ENCODE results near the gene GTF2F1.
"Not testable (repeated sequence)": the region's sequence is repeated elsewhere in the genome, so short reads cannot be mapped to it uniquely, and the experiment has no call there.

Gene GTF2F1

DNA sequence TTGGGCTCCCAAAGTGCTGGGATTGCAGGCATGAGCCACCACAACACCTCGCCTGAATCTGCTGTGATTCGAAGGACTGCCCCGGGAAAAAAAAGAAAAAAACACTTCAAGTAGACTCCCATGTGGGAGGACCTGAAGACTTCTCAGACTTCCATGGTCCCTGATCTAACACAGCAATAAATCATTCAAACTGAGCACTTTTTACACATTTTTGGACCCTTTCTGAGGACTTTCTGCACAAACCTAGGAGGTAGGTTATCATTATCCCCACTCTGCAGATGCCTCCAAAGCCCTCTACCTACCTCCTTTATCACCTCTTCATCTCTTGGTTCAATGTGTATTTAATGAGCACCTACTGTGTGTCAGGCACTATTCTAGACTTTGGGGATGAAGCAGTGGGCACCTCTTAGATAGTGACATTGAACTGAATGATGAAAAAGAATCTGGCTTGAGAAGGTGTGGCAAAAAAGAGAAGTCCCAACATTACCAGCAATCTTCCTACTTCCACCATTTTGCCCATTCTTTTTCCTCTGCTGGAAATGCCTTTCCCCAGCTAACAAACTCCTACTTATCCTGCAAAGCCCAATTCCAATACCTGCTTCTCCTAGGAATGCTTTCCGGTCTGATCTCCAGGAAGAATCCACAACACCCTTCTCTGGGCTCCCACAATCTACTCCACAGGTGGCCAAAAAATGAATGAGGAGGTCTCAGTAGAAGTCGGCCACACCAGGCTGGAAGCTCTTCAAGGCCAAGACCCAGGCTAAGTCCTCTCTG is 33.2 kb downstream of the GTF2F1 start:
- H3K27ac ChIP-seq (ENCODE audit: low read depth, low read length, poor library complexity, severe bottlenecking): no peak overlapping the region
- peaks cover 5% of the 10 kb centered on the region for H3K36me3 ChIP-seq (ENCODE audit: insufficient read depth, low read length)
- H4K20me1 ChIP-seq (ENCODE audit: insufficient read depth, low read length): no peaks in the 10 kb centered on the region
- H3K79me2 ChIP-seq (ENCODE audit: insufficient read depth, low read length): no peaks in the 10 kb centered on the region
- no peaks in the 10 kb centered on the region for H3K9me2 ChIP-seq (ENCODE audit: low read depth, low read length)
- no peaks in the 10 kb centered on the region for H3K27me3 ChIP-seq (ENCODE audit: insufficient read depth, low read length)
- H3K9ac ChIP-seq (ENCODE audit: low read length): no peak overlapping the region
- no peaks in the 10 kb centered on the region for H3F3A ChIP-seq (ENCODE audit: insufficient read depth, low read length)
- H3K4me2 ChIP-seq (ENCODE audit: low read length): no peak overlapping the region
- H3K9me3 ChIP-seq (ENCODE audit: low read length): no peaks in the 10 kb centered on the region
- H3K4me1 ChIP-seq (ENCODE audit: insufficient read depth, low read length, severe bottlenecking): peaks cover 14% of the 10 kb centered on the region
- no peak overlapping the region for H3K4me3 ChIP-seq (ENCODE audit: low read depth, low read length, poor library complexity, severe bottlenecking)
- no peak overlapping the region for H2AFZ ChIP-seq (ENCODE audit: low read length)
- TF ChIP-seq, protein P1, sequence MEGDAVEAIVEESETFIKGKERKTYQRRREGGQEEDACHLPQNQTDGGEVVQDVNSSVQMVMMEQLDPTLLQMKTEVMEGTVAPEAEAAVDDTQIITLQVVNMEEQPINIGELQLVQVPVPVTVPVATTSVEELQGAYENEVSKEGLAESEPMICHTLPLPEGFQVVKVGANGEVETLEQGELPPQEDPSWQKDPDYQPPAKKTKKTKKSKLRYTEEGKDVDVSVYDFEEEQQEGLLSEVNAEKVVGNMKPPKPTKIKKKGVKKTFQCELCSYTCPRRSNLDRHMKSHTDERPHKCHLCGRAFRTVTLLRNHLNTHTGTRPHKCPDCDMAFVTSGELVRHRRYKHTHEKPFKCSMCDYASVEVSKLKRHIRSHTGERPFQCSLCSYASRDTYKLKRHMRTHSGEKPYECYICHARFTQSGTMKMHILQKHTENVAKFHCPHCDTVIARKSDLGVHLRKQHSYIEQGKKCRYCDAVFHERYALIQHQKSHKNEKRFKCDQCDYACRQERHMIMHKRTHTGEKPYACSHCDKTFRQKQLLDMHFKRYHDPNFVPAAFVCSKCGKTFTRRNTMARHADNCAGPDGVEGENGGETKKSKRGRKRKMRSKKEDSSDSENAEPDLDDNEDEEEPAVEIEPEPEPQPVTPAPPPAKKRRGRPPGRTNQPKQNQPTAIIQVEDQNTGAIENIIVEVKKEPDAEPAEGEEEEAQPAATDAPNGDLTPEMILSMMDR (IDR thresholded peaks at IDR 0.05; ENCODE audit: low read length): no peak
- TF ChIP-seq EZH2 (IDR thresholded peaks at IDR 0.05; ENCODE audit: borderline replicate concordance, low read length): no peak

DNA sequence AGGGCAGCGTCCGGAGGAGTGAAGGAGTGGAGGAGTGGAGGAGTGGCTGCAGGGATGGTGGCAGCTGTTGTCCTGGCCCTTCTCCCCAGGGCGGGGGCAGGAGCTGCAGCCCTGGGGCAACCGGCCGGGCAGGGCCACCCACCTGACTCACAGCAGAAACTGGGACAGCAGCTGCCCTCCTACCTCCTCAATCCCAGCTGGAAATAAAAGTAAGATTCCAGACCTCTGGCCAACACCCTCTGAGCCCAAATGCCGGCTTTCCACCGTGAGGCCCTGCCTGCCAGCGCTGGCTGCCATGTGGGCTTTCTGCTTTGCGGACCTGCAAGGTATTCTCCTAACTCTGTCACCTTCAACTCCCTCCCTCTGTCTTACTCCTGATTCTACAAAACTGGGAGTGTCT is 35.0 kb downstream of the GTF2F1 start:
- no peaks in the 10 kb centered on the region for H3K27me3 ChIP-seq (ENCODE audit: insufficient read depth, low read length)
- no peak overlapping the region for H3K4me3 ChIP-seq (ENCODE audit: low read depth, low read length, poor library complexity, severe bottlenecking)
- no peak overlapping the region for H2AFZ ChIP-seq (ENCODE audit: low read length)

DNA sequence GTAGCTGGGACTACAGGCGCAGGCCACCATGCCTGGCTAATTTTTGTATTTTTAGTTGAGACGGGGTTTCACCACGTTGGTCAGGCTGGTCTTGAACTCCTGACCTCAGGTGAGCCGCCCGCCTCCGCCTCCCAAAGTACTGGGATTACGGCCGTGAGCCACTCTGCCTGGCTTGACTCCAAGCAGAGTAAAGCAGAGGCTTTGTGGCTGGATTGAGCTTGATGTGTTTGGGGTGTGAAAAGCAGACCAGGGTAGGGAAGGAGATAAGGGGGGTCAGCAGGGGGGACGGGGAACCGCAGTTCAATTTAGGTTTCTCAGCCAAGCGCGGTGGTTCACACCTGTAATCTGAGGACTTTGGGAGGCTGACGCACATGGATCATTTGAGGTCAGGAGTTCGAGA is 35.8 kb downstream of the GTF2F1 start:
- H2AFZ ChIP-seq (ENCODE audit: low read length): no peak overlapping the region
- H3K27ac ChIP-seq (ENCODE audit: low read depth, low read length, poor library complexity, severe bottlenecking): no peak overlapping the region
- H3K9ac ChIP-seq (ENCODE audit: low read length): no peak overlapping the region
- H3K4me2 ChIP-seq (ENCODE audit: low read length): no peak overlapping the region
- H3F3A ChIP-seq (ENCODE audit: insufficient read depth, low read length): no peaks in the 10 kb centered on the region
- H3K79me2 ChIP-seq (ENCODE audit: insufficient read depth, low read length): no peaks in the 10 kb centered on the region
- H3K4me1 ChIP-seq (ENCODE audit: insufficient read depth, low read length, severe bottlenecking): peaks cover 2% of the 10 kb centered on the region
- H4K20me1 ChIP-seq (ENCODE audit: insufficient read depth, low read length): no peaks in the 10 kb centered on the region
- no peak overlapping the region for H3K4me3 ChIP-seq (ENCODE audit: low read depth, low read length, poor library complexity, severe bottlenecking)
- peaks cover 8% of the 10 kb centered on the region; the same call in 1 of the 2 replicates for H3K27me3 ChIP-seq (ENCODE audit: insufficient read depth, low read length)
- TF ChIP-seq EZH2 (IDR thresholded peaks at IDR 0.05; ENCODE audit: borderline replicate concordance, low read length): no peak
- TF ChIP-seq, protein P1 (IDR thresholded peaks at IDR 0.05; ENCODE audit: low read length): no peak
- no peaks in the 10 kb centered on the region for H3K36me3 ChIP-seq (ENCODE audit: insufficient read depth, low read length)
- H3K9me2 ChIP-seq (ENCODE audit: low read depth, low read length): no peaks in the 10 kb centered on the region
- H3K9me3 ChIP-seq (ENCODE audit: low read length): no peaks in the 10 kb centered on the region

More for the DNA sequence above, 35.0 kb downstream of the GTF2F1 start:
- no peak overlapping the region for H3K27ac ChIP-seq (ENCODE audit: low read depth, low read length, poor library complexity, severe bottlenecking)
- peaks cover 10% of the 10 kb centered on the region for H3K4me1 ChIP-seq (ENCODE audit: insufficient read depth, low read length, severe bottlenecking)
- H3F3A ChIP-seq (ENCODE audit: insufficient read depth, low read length): no peaks in the 10 kb centered on the region
- H3K4me2 ChIP-seq (ENCODE audit: low read length): no peak overlapping the region
- no peaks in the 10 kb centered on the region for H3K9me2 ChIP-seq (ENCODE audit: low read depth, low read length)
- no peaks in the 10 kb centered on the region for H4K20me1 ChIP-seq (ENCODE audit: insufficient read depth, low read length)
- TF ChIP-seq, protein P1 (IDR thresholded peaks at IDR 0.05; ENCODE audit: low read length): no peak
- no peak for TF ChIP-seq EZH2 (IDR thresholded peaks at IDR 0.05; ENCODE audit: borderline replicate concordance, low read length)
- no peaks in the 10 kb centered on the region for H3K9me3 ChIP-seq (ENCODE audit: low read length)
- no peaks in the 10 kb centered on the region for H3K79me2 ChIP-seq (ENCODE audit: insufficient read depth, low read length)
- no peak overlapping the region for H3K9ac ChIP-seq (ENCODE audit: low read length)
- no peaks in the 10 kb centered on the region for H3K36me3 ChIP-seq (ENCODE audit: insufficient read depth, low read length)

DNA sequence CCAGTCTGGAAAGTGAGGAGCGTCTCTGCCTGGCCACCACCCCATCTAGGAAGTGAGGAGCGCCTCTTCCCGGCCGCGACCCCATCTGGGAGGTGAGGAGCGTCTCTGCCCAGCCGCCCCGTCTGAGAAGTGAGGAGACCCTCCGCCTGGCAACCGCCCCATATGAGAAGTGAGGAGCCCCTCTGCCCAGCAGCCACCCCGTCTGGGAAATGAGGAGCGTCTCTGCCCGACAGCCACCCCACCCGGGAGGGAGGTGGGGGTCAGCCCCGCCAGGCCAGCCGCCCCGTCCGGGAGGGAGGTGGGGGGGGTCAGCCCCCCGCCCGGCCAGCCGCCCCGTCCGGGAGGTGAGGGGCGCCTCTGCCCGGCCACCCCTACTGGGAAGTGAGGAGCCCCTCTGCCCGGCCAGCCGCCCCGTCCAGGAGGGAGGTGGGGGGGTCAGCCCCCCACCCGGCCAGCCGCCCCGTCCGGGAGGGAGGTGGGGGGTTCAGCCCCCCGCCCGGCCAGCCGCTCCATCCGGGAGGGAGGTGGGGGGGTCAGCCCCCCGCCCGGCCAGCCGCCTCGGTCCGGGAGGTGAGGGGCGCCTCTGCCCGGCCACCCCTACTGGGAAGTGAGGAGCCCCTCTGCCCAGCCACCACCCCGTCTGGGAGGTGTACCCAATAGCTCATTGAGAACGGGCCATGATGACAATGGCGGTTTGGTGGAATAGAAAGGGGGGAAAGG is 37.5 kb downstream of the GTF2F1 start:
- not testable (repeated sequence) for H4K20me1 ChIP-seq (ENCODE audit: insufficient read depth, low read length); H3K9ac ChIP-seq (ENCODE audit: low read length); H3K9me3 ChIP-seq (ENCODE audit: low read length); H2AFZ ChIP-seq (ENCODE audit: low read length); H3K79me2 ChIP-seq (ENCODE audit: insufficient read depth, low read length); H3K27me3 ChIP-seq (ENCODE audit: insufficient read depth, low read length); H3K36me3 ChIP-seq (ENCODE audit: insufficient read depth, low read length); H3F3A ChIP-seq (ENCODE audit: insufficient read depth, low read length); H3K9me2 ChIP-seq (ENCODE audit: low read depth, low read length); H3K4me1 ChIP-seq (ENCODE audit: insufficient read depth, low read length, severe bottlenecking); H3K4me3 ChIP-seq (ENCODE audit: low read depth, low read length, poor library complexity, severe bottlenecking); H3K4me2 ChIP-seq (ENCODE audit: low read length); H3K27ac ChIP-seq (ENCODE audit: low read depth, low read length, poor library complexity, severe bottlenecking)

Measured in OCI-LY1 (cell line).